Caco-2 (cell line): ENCODE data around the gene FOXN3. TPM values are rescaled to one million over a fixed set of nuclear protein-coding genes. Genes with fewer than 3 reads are reported as not detected.

Experiments used
- BruUV-seq: library from RNA; stranded (reverse); fragments of 400-500 nt; replicated peaks from 2 replicates; lab custom pipeline; 2021; lab: Mats Ljungman, UMichigan
- CTCF ChIA-PET: fragments of 300-600 bp; sonication (Branson Sonifier 250); formaldehyde crosslinking; loops from one replicate; lab custom pipeline; 2022; ENCODE audit warnings: antibody characterized with exemption; lab: Charles Lee
- POLR2A ChIA-PET: fragments of 300-600 bp; sonication (Branson Sonifier 250); formaldehyde crosslinking; loops from one replicate; lab custom pipeline; 2022; ENCODE audit warnings: antibody characterized with exemption; lab: Charles Lee
- DNase-seq, 2 experiments: peaks; one replicate each; pipeline versions ENCODE4 v3.0.0 to v3.0.0-alpha.2; 2020 to 2022
- H3K27me3 ChIP-seq: replicated peaks from 2 replicates; pipeline ENCODE4 v1.6.0; 2011; ENCODE audit warnings: low read length; ENCODE audit not compliant: control insufficient read depth, insufficient read depth
- H3K36me3 ChIP-seq: 2 replicates; pipeline ENCODE4 v1.5.1; 2011; ENCODE audit warnings: low read length; ENCODE audit not compliant: control insufficient read depth, insufficient read depth
- H3K4me1 ChIP-seq: fragments of 250-450 bp; sonication (Bioruptor Pico); 2 replicates; pipeline ENCODE4 v1.5.1; 2020; ENCODE audit warnings: mild to moderate bottlenecking
- H3K4me3 ChIP-seq: 2 replicates; pipeline ENCODE4 v1.5.1; 2011; ENCODE audit warnings: low read depth, mild to moderate bottlenecking, control low read depth, low read length
- H3K9me3 ChIP-seq: fragments of 250-450 bp; sonication (Bioruptor Pico); 2 replicates; pipeline ENCODE4 v1.5.1; 2020; ENCODE audit warnings: mild to moderate bottlenecking, moderate library complexity
- H3K27ac Mint-ChIP-seq: one replicate; pipeline ENCODE4 v1.8.0; 2022; ENCODE audit warnings: mixed read lengths; ENCODE audit not compliant: unreplicated experiment
- H3K27me3 Mint-ChIP-seq: one replicate; pipeline ENCODE4 v1.8.0; 2022; ENCODE audit warnings: mixed read lengths; ENCODE audit not compliant: insufficient read depth, unreplicated experiment
- H3K36me3 Mint-ChIP-seq: one replicate; pipeline ENCODE4 v1.8.0; 2022; ENCODE audit warnings: mild to moderate bottlenecking, mixed read lengths; ENCODE audit not compliant: insufficient read depth, unreplicated experiment
- H3K4me1 Mint-ChIP-seq: one replicate; pipeline ENCODE4 v1.8.0; 2022; ENCODE audit warnings: low read depth, mixed read lengths; ENCODE audit not compliant: unreplicated experiment
- H3K4me3 Mint-ChIP-seq: one replicate; pipeline ENCODE4 v1.8.0; 2022; ENCODE audit warnings: mild to moderate bottlenecking, moderate library complexity, mixed read lengths; ENCODE audit not compliant: unreplicated experiment
- H3K9me3 Mint-ChIP-seq: one replicate; pipeline ENCODE4 v1.8.0; 2022; ENCODE audit warnings: mixed read lengths; ENCODE audit not compliant: unreplicated experiment
- CTCF ChIP-seq, 2 experiments: fragments of 200-600 bp in 1 of 2; IDR thresholded peaks; 1 replicate in 1 of 2; 2 replicates in 1 of 2; pipeline versions ENCODE4 v1.5.1 to v1.8.0; 2011 to 2022; ENCODE audit warnings: antibody characterized with exemption in 1 of 2, control low read depth in 1 of 2, inconsistent platforms in 1 of 2, low read depth in 1 of 2, low read length in 1 of 2, mild to moderate bottlenecking in 1 of 2, moderate library complexity in 1 of 2; ENCODE audit not compliant: insufficient read depth in 1 of 2, severe bottlenecking in 1 of 2, unreplicated experiment in 1 of 2
- intact Hi-C: fragments of 100-400 bp; cut with micrococcal nuclease; formaldehyde crosslinking; loops from one replicate; pipeline ENCODE4 v1.10.0; 2022; ENCODE audit not compliant: unreplicated experiment
- total RNA-seq: library from RNA; stranded (reverse); gene quantifications from 2 replicates; pipeline ENCODE4 v1.2.3, GENCODE V29; 2022

FOXN3 gene
- total RNA-seq, 1 experiment from 2014 or later, result 20.6 TPM

GRCh38 chr14:89429199-89430181 lies 12.5 kb upstream of the FOXN3 start:
- Histone ChIP-seq H3K36me3 (no peaks in the 10 kb centered on the region), H3K27me3 (no peaks in the 10 kb centered on the region), H3K9me3 (no peaks in the 10 kb centered on the region), H3K4me3 (no peak overlapping the region), H3K4me1 (peaks cover 8% of the 10 kb centered on the region; the same call in 1 of the 2 replicates)
- H3K4me1 Mint-ChIP-seq, result no peaks in the 10 kb centered on the region
- ChIA-PET POLR2A (no interaction called here), CTCF (no interaction called here)
- DNase-seq, result no peak
- peak overlapping the region; percentile 10 for H3K4me3 Mint-ChIP-seq
- no peaks in the 10 kb centered on the region for H3K9me3 Mint-ChIP-seq
- BruUV-seq, result no TSS peak
- no peak overlapping the region for H3K27ac Mint-ChIP-seq
- no peaks in the 10 kb centered on the region for H3K36me3 Mint-ChIP-seq
- no peak for TF ChIP-seq CTCF (IDR thresholded peaks at IDR 0.05; ENCODE audit: insufficient read depth in 1 of 2, low read depth in 1 of 2, low read length in 1 of 2, severe bottlenecking in 1 of 2, unreplicated experiment in 1 of 2)
- H3K27me3 Mint-ChIP-seq, result no peaks in the 10 kb centered on the region
- intact Hi-C loops, result no loop called here

DNA sequence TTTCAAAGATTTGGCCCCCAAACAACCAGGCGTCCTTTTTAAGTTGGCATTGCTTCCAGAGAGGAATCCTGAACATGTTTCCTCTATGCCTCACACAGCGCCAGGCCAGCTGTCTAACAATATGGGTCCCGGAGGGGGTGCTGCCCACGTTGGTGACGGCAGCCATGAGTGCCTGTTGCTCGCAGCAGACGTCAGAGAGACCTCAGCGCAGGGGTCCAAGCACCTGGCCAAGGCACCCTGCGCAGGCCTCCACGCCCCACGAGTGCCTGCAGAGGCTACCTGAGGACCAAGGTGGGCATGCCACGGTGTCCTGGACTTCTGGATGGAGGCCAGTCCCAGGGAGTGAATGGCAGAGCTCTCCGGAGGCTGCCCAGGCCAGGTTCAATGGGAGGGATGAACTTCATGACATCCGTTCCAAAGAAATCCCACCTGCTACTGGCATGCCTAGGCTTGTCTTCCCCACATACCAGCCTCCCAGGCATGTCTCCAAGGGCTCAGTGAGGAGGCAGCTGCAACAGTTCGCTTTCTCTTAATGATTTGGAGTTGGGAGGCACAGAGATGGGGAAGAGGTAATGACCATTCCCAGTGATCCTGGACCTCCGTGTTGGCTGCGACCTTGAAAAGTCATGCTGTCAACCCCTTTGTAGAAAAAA lies 11.6 kb upstream of the FOXN3 start:
- CTCF ChIA-PET, result no interaction called here
- Histone ChIP-seq H3K4me3 (no peak overlapping the region), H3K9me3 (no peaks in the 10 kb centered on the region), H3K27me3 (no peaks in the 10 kb centered on the region), H3K36me3 (no peaks in the 10 kb centered on the region), H3K4me1 (peaks cover 10% of the 10 kb centered on the region)
- Mint-ChIP-seq H3K27ac (no peak overlapping the region), H3K36me3 (no peaks in the 10 kb centered on the region), H3K9me3 (no peaks in the 10 kb centered on the region), H3K27me3 (no peaks in the 10 kb centered on the region), H3K4me3 (no peak overlapping the region), H3K4me1 (no peaks in the 10 kb centered on the region)
- no TSS peak for BruUV-seq
- DNase-seq, result peak; percentile 3 to 44
- POLR2A ChIA-PET, result no interaction called here
- intact Hi-C loops, result no loop called here
- no peak for TF ChIP-seq CTCF (IDR thresholded peaks at IDR 0.05; ENCODE audit: insufficient read depth in 1 of 2, low read depth in 1 of 2, low read length in 1 of 2, severe bottlenecking in 1 of 2, unreplicated experiment in 1 of 2)

- no peaks in the 10 kb centered on the region for H3K9me3 ChIP-seq
- POLR2A ChIA-PET, result no interaction called here
- no peak overlapping the region for H3K4me3 ChIP-seq
- intact Hi-C loops, result no loop called here
- DNase-seq, result no peak
- H3K27me3 Mint-ChIP-seq, result no peaks in the 10 kb centered on the region
- H3K4me1 ChIP-seq, result peaks cover 15% of the 10 kb centered on the region
- H3K9me3 Mint-ChIP-seq, result no peaks in the 10 kb centered on the region
- no peak for TF ChIP-seq CTCF (IDR thresholded peaks at IDR 0.05; ENCODE audit: insufficient read depth in 1 of 2, low read depth in 1 of 2, low read length in 1 of 2, severe bottlenecking in 1 of 2, unreplicated experiment in 1 of 2)
- H3K4me3 Mint-ChIP-seq, result no peak overlapping the region
- CTCF ChIA-PET, result no interaction called here
- H3K36me3 ChIP-seq, result no peaks in the 10 kb centered on the region
- no peaks in the 10 kb centered on the region for H3K27me3 ChIP-seq
- peaks cover 1% of the 10 kb centered on the region for H3K4me1 Mint-ChIP-seq
- no peaks in the 10 kb centered on the region for H3K36me3 Mint-ChIP-seq
- no peak overlapping the region for H3K27ac Mint-ChIP-seq
- no TSS peak for BruUV-seq
These were observed 11.1 kb upstream of the FOXN3 start for GRCh38 chr14:89428173-89428523.
